Fibroblast of skin of scalp (primary cell): ENCODE measurements around the gene KRTAP10-6.
"Not testable (repeated sequence)": the region's sequence is repeated elsewhere in the genome, so short reads cannot be mapped to it uniquely, and the experiment has no call there.

Source experiments
- DNase-seq: peaks from one replicate; pipeline ENCODE4 v3.0.0-alpha.2; 2013

The KRTAP10-6 gene

GRCh38 chr21:44616591-44616926 lies 24.3 kb upstream of the KRTAP10-6 start:
- DNase-seq = no peak

DNA sequence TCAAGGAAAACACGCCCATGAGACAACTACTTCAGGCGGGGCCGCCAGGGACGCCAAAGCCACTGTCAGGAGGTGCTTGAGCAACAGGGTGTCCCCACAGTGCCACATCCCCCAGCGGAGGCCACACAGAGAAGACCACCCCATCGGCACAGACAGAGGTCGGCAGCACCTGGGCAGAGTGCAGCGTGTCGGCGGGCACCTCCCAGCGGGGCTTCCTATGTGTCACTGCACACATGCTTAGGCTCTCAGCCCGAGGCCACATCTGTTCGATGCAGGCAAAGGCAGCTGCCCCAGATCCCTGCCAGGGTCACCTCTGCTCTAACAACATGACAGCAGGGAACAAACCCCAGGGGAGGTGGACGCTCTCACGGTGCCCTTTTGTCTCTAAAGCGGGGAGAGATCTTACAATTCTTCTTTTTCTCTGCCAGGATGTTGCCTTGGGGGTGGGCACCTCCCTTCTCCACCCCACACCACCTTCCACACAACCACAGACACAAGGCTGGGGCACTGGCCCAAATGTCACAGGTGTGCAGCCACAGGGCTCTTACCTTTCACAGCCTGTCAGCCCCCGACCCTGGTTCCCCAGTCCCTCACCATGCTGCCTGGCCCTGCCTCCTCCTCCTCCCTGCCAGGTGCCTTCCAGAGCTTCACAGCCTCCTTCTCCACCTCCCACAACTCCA lies 23.7 kb upstream of the KRTAP10-6 start:
- no peak for DNase-seq

GRCh38 chr21:44615466-44615865 lies 23.2 kb upstream of the KRTAP10-6 start:
- no peak for DNase-seq

GRCh38 chr21:44614961-44615391 lies 22.7 kb upstream of the KRTAP10-6 start:
- no peak for DNase-seq

- no peak for DNase-seq
Observed at GRCh38 chr21:44614161-44614631, 21.9 kb upstream of the KRTAP10-6 start.

GRCh38 chr21:44613386-44614155 lies 21.3 kb upstream of the KRTAP10-6 start:
- DNase-seq = no peak

GRCh38 chr21:44612669-44613229 lies 20.4 kb upstream of the KRTAP10-6 start:
- DNase-seq = no peak

DNA sequence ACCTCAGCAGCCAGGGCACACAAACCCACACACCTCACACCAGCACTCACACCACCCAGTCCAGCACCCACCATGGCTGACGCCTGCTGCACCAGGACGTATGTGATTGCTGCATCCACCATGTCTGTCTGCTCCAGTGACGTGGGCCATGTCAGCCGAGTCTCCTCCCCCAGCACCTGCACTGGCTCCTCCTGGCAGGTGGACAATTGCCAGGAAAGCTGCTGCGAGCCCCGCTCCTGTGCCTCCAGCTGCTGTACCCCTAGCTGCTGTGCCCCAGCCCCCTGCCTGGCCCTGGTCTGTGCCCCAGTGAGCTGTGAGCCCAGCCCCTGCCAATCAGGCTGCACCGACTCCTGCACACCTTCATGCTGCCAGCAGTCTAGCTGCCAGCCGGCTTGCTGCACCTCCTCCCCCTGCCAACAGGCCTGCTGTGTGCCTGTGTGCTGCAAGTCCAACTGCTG lies 19.8 kb upstream of the KRTAP10-6 start, which contains the start of gene KRTAP10-8:
Gene KRTAP10-8 (plus strand): TSS at position 51 of the 458 bp plus-strand sequence. CDS start 22 bp downstream, at position 73.
- DNase-seq = no peak

GRCh38 chr21:44611551-44611950 lies 19.2 kb upstream of the KRTAP10-6 start:
- no peak for DNase-seq

DNA sequence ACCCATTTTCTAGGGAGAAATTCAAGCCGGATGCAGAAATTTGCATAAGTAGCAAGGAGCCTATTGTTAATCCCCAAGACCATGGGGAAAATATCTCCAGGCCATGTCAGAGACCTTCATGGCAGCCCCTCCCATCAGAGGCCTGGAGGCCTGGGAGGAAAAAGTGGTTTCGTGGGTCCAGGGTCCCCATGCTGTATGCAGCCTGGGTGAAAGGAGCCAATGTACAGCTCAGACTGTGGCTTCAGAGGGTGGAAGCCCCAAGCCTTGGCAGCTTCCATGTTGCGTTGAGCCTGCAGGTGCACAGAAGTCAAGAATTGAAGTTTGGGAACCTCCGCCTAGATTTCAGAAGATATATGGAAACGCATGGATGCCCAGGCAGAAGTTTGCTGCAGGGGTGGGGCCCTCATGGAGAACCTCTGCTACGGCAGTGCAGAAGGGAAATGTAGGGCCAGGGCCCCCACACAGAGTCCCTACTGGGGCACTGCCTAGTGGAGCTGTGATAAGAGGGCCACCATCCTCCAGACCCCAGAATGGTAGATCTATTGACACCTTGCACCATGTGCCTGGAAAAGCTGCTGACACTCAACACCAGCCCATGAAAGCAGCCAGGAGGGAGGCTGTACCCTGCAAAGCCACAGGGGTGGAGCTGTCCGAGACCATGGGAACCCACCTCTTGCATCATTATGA lies 18.0 kb upstream of the KRTAP10-6 start:
- not testable (repeated sequence) for DNase-seq

- DNase-seq = no peak
Observed at GRCh38 chr21:44609193-44609592, 16.9 kb upstream of the KRTAP10-6 start.

GRCh38 chr21:44606495-44606894 lies 14.2 kb upstream of the KRTAP10-6 start:
- DNase-seq = no peak

- no peak for DNase-seq
Observed at GRCh38 chr21:44603911-44604310, 11.6 kb upstream of the KRTAP10-6 start.

- DNase-seq = no peak
Observed at GRCh38 chr21:44603109-44603875, 11.0 kb upstream of the KRTAP10-6 start.

- no peak for DNase-seq
Observed at GRCh38 chr21:44602463-44602850, 10.2 kb upstream of the KRTAP10-6 start.

DNA sequence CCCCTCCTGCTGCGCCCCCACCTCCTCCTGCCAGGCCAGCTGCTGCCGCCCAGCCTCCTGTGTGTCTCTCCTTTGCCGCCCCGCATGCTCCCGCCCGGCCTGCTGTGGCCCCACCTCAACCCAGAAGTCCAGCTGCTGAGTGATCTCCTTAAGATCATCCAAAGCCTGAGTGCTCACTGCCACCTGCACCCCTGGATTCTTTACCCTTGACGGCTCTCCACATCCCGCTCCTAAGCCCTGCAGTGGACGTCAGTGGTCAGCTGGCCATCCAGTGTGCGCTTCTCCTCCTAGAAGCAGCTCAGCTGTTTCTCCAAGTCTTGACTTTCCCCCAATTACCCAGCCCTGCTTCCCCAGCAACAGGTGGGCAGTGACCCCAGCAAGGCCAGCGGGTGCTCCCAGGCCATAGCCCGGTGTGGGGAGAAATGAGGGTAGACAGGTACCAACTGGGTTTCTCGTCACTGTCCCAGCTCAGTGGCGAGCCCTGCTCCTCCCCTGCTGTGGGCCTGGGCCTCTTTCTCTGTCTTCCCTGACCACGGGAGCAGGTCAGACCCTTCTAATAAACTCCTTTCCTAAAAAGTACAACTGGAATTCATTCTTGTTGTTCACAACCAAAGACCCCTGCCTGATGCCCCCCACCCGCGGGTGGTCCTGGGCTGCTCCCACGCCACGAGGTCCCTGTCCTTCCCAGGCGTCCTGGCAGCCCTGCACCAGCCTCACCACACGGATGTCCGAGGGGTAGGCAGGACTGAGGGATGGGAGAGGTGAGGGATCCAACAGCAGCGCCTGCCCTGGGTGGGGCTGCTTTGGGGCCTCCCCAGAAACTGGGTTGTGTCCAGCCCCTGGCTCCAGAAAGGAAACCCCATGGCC lies 9.5 kb upstream of the KRTAP10-6 start:
- no peak for DNase-seq

DNA sequence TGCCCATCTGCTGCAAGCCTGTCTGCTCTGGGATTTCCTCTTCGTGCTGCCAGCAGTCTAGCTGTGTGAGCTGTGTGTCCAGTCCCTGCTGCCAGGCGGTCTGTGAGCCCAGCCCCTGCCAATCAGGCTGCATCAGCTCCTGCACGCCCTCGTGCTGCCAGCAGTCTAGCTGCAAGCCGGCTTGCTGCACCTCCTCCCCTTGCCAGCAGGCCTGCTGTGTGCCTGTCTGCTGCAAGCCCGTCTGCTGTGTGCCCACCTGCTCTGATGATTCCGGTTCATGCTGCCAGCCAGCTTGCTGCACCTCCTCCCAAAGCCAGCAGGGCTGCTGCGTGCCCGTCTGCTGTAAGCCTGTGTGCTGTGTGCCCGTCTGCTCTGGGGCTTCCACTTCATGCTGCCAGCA lies 8.8 kb upstream of the KRTAP10-6 start:
- not testable (repeated sequence) for DNase-seq

DNA sequence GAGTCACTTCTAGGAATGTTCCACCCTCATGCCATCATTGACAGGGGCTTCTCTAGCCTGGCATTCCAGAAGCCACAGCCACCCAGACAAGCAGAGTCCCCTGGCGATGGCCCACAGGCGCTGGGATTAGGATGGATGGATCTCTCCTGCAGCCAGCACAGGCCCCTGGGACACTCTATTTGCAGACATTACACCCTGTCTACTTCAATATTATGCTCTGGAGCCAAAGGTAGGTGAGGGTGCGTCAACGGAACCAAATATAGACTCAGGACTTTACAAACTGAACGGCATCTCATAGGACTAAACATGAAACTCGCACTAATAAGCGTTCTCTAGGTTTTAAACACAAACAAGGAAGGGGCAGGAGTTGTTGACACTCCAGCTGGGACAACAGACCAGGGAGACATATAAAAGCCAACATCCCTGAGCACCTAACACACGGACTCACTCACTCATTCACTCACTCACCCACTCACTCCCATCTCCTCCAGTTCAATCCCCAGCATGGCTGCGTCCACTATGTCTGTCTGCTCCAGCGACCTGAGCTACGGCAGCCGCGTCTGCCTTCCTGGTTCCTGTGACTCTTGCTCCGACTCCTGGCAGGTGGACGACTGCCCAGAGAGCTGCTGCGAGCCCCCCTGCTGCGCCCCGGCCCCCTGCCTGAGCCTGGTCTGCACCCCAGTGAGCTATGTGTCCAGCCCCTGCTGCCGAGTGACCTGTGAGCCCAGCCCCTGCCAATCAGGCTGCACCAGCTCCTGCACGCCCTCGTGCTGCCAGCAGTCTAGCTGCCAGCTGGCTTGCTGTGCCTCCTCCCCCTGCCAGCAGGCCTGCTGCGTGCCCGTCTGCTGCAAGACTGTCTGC lies 8.0 kb upstream of the KRTAP10-6 start, which contains the start of gene KRTAP10-7:
Gene KRTAP10-7 (plus strand): TSS at position 480 of the 861 bp plus-strand sequence. CDS start 25 bp downstream, at position 505.
- DNase-seq = not testable (repeated sequence)

DNA sequence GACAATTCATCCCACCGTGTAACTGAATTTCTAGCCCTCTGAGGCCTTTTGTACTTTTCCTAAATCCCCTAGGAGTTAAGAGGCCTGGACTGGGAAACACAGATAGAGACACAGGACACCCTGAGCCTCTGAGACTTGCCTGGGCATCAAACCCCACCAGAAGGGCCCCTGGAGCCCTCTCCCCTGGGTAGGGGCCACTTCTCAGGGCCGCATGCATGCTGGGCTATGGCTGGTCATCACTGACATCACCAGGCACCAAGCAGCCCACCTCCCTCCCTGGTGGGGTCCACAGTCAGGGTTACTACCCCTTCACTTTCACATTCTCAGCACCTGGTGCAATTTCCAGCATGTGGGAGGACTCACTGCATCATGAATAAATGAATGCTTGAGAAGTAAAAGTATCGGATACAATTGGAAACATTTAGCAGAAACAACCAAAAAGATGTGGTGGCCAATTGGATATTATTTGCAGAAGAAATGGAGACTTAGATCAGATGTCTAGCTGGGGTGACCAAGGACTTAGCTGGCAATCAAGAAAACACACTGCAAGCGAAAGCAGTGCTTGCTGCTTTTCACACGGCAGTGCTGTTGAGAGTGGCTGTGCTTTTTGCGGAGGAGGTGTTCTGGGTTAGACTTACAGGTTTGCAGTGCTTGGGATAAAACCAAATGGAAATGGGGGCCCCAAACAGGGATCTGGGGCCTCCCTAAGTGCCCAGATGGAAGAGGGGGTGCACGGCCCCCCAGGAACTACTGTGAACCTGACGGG lies 7.1 kb upstream of the KRTAP10-6 start:
- no peak for DNase-seq
